PC-9 (cell line): ENCODE results near the gene SERPINB2.

Source experiments
- EZH2 ChIP-seq: fragments of 200-600 bp; sonication (generic); IDR thresholded peaks from 2 replicates; pipeline ENCODE4 v1.8.0; 2017; ENCODE audit warnings: antibody characterized with exemption, low read depth
- TF ChIP-seq, protein P1 (sequence below): fragments of 200-600 bp; sonication (generic); conservative IDR thresholded peaks from 2 replicates; pipeline ENCODE4 v1.6.1; 2017; ENCODE audit warnings: mixed run types, antibody characterized with exemption, mild to moderate bottlenecking, moderate library complexity

DNA sequence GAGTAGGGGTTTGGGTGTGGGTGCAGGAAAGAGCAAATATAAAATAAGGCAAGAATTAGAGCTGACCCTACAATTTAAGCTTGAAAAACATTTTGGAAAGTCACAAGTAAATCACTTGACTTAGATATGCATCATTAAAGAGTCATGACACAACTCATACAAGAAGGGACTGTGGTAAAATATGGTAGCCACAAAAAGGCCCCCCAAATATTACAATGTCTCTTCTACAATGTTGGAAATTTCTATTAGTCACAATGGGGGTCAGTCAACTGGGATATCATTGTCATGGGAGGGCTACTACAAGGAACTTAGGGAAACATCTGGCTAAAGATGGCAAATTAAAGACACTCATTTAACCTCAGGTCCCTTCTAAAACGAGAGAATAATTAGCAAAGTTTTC, 15.7 kb upstream of the SERPINB2 start:
- TF ChIP-seq EZH2 = no peak
- TF ChIP-seq, protein P1, sequence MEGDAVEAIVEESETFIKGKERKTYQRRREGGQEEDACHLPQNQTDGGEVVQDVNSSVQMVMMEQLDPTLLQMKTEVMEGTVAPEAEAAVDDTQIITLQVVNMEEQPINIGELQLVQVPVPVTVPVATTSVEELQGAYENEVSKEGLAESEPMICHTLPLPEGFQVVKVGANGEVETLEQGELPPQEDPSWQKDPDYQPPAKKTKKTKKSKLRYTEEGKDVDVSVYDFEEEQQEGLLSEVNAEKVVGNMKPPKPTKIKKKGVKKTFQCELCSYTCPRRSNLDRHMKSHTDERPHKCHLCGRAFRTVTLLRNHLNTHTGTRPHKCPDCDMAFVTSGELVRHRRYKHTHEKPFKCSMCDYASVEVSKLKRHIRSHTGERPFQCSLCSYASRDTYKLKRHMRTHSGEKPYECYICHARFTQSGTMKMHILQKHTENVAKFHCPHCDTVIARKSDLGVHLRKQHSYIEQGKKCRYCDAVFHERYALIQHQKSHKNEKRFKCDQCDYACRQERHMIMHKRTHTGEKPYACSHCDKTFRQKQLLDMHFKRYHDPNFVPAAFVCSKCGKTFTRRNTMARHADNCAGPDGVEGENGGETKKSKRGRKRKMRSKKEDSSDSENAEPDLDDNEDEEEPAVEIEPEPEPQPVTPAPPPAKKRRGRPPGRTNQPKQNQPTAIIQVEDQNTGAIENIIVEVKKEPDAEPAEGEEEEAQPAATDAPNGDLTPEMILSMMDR = no peak
